ENCODE data around the gene JARID2.

The JARID2 gene

GRCh38 chr6:15365273-15365687 lies 119.4 kb downstream of the JARID2 start:
- TF ChIP-seq, protein P1, sequence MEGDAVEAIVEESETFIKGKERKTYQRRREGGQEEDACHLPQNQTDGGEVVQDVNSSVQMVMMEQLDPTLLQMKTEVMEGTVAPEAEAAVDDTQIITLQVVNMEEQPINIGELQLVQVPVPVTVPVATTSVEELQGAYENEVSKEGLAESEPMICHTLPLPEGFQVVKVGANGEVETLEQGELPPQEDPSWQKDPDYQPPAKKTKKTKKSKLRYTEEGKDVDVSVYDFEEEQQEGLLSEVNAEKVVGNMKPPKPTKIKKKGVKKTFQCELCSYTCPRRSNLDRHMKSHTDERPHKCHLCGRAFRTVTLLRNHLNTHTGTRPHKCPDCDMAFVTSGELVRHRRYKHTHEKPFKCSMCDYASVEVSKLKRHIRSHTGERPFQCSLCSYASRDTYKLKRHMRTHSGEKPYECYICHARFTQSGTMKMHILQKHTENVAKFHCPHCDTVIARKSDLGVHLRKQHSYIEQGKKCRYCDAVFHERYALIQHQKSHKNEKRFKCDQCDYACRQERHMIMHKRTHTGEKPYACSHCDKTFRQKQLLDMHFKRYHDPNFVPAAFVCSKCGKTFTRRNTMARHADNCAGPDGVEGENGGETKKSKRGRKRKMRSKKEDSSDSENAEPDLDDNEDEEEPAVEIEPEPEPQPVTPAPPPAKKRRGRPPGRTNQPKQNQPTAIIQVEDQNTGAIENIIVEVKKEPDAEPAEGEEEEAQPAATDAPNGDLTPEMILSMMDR (IDR thresholded peaks at IDR 0.05; ENCODE audit: extremely low read depth, insufficient read depth, missing control alignments) = no peak
- in situ Hi-C loops (cut with MboI; ENCODE audit: low pct_unique_long_range_greater_than_20kb, low sequenced_read_pairs, unreplicated experiment) = no loop called here
- DNase-seq (ENCODE audit: low spot score) = peak; percentile 27

DNA sequence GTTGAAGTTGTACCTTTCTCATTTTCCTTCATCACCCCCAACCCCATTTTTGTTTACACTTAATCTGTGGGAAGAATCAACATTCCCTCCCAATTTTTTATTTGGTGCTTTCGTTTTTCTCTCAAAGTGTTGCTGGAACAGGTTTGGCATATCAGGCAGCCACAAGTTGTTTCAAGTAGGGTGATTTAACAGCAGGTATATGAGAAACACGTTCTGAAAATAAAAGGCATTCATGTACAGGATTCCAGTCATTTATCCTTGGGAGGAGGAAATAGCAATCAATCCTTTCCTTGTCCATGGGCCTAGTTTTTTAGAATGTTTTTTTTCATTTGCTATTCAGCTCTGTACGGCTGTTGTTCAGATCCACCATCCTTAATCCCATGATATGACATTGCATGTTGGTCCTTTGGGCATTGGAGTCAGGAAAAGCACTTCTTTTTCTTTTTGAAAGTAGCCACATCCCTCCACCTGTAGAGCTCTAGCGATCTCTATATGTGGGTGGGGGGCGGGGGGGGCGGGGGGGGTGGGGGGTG lies 120.2 kb downstream of the JARID2 start:
- in situ Hi-C loops (cut with MboI; ENCODE audit: low pct_unique_long_range_greater_than_20kb, low sequenced_read_pairs, unreplicated experiment) = no loop called here
- TF ChIP-seq, protein P1 (IDR thresholded peaks at IDR 0.05; ENCODE audit: extremely low read depth, insufficient read depth, missing control alignments) = no peak
- no peak for DNase-seq (ENCODE audit: low spot score)

- TF ChIP-seq, protein P1 (IDR thresholded peaks at IDR 0.05; ENCODE audit: extremely low read depth, insufficient read depth, missing control alignments) = no peak
- in situ Hi-C loops (cut with MboI; ENCODE audit: low pct_unique_long_range_greater_than_20kb, low sequenced_read_pairs, unreplicated experiment) = no loop called here
- no peak for DNase-seq (ENCODE audit: low spot score)
These were observed 121.0 kb downstream of the JARID2 start for GRCh38 chr6:15366879-15367278.

DNA sequence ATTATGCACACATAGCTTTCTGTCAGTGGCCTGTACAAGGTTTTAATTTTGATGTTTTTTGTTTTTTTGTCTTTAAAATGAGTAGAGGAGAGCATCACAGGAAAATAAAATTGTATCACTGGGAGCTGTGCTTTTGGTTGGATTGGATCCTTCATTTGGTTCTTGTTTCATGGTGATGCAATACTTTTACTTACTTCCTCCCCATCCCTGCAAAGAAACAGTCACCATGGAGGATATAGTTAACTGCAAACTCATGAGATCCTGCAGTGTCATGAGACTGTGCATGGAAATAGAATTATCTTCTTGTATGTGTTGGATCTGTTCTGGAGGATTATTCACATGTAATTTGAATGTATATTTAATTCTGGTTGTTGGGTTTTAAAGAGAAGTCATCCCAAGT lies 122.3 kb downstream of the JARID2 start:
- TF ChIP-seq, protein P1 (IDR thresholded peaks at IDR 0.05; ENCODE audit: extremely low read depth, insufficient read depth, missing control alignments) = no peak
- DNase-seq (ENCODE audit: low spot score) = no peak

DNA sequence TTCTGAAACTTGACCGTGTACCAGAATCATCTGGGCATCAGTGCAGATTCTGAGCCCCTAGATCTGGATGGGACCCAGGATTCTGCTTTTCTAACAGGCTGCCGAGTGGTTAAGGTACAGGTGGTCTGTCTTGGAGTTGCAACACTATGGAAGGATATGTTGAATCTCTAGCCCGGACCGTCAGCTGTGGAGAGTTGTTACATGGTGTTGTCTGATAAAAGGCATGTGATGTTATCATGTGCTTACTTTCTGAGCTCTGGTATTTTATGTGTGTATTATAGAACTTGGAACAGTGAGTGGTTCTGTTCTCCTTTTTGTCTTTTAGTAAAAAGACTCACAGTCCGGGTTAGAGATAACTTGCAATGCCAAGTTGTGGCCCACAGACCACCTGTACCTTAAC lies 123.0 kb downstream of the JARID2 start:
- TF ChIP-seq, protein P1 (IDR thresholded peaks at IDR 0.05; ENCODE audit: extremely low read depth, insufficient read depth, missing control alignments) = no peak
- no peak for DNase-seq (ENCODE audit: low spot score)
- in situ Hi-C loops (cut with MboI; ENCODE audit: low pct_unique_long_range_greater_than_20kb, low sequenced_read_pairs, unreplicated experiment) = no loop called here

More for the DNA sequence above, 122.3 kb downstream of the JARID2 start:
- in situ Hi-C loops (cut with MboI; ENCODE audit: low pct_unique_long_range_greater_than_20kb, low sequenced_read_pairs, unreplicated experiment) = no loop called here

GRCh38 chr6:15369838-15370237 lies 124.0 kb downstream of the JARID2 start:
- no peak for DNase-seq (ENCODE audit: low spot score)
- in situ Hi-C loops (cut with MboI; ENCODE audit: low pct_unique_long_range_greater_than_20kb, low sequenced_read_pairs, unreplicated experiment) = no loop called here
- TF ChIP-seq, protein P1 (IDR thresholded peaks at IDR 0.05; ENCODE audit: extremely low read depth, insufficient read depth, missing control alignments) = no peak
